Thyroid gland (tissue), 4 donors: ENCODE measurements around the gene CXCL11. TPM values are rescaled to one million over a fixed set of nuclear protein-coding genes. Genes with fewer than 3 reads are reported as not detected.

Source experiments
- DNase-seq, 2 donors: peaks; one replicate each; pipeline ENCODE4 v3.0.0-alpha.2; 2019
- H3K27ac ChIP-seq, 3 donors: fragments of 200-600 bp; sonication (generic); 1 replicate in 2 of 3; 2 replicates in 1 of 3; pipeline ENCODE4 v1.5.1; 2016 to 2019; ENCODE audit warnings: mild to moderate bottlenecking in 1 of 3, moderate library complexity in 1 of 3
- H3K27me3 ChIP-seq: fragments of 200-600 bp; sonication (generic); one replicate; pipeline ENCODE4 v1.5.1; 2019
- H3K36me3 ChIP-seq, 2 donors: fragments of 200-600 bp; sonication (generic); one replicate each; pipeline ENCODE4 v1.5.1; 2016 to 2019
- H3K4me1 ChIP-seq, 2 donors: fragments of 200-600 bp; sonication (generic); one replicate each; pipeline ENCODE4 v1.5.1; 2017 to 2019
- H3K4me3 ChIP-seq, 3 donors: fragments of 200-600 bp; sonication (generic); replicated peaks in 1 of 3; 1 replicate in 2 of 3; 2 replicates in 1 of 3; pipeline ENCODE4 v1.5.1; 2016; ENCODE audit warnings: mild to moderate bottlenecking in 1 of 3
- H3K9me3 ChIP-seq: fragments of 200-600 bp; sonication (generic); one replicate; pipeline ENCODE4 v1.5.1; 2017
- POLR2A ChIP-seq, 2 donors: fragments of 450-650 bp; IDR thresholded peaks; one replicate each; pipeline ENCODE4 v1.6.1; 2017; ENCODE audit warnings: antibody characterized with exemption in 2 of 2, mild to moderate bottlenecking in 2 of 2, moderate library complexity in 1 of 2
- WGBS, 2 donors: methylation state at CpG; one replicate each; pipeline ENCODE4 v1.1.5; 2017; 5-methylcytosine and 5-hydroxymethylcytosine counted together
- intact Hi-C: fragments of 100-400 bp; cut with DNase I; formaldehyde crosslinking; loops from one replicate; pipeline ENCODE4 v1.15.1; 2023
- total RNA-seq, 4 donors: library from RNA; depleted of rRNA; stranded (reverse); fragments of >200 nt; gene quantifications; one replicate each; pipeline ENCODE4 v1.2.3, GENCODE V29; 2016
- TF ChIP-seq, protein P1 (sequence below), 6 experiments: fragments of 200-600 bp in 3 of 6; fragments of 450-650 bp in 3 of 6; sonication (generic) in 3 of 6; IDR thresholded peaks; one replicate each; pipeline ENCODE4 v1.5.1; 2016 to 2019; ENCODE audit warnings: antibody characterized with exemption in 6 of 6, mild to moderate bottlenecking in 2 of 6, inconsistent platforms in 1 of 6, moderate library complexity in 1 of 6

CXCL11 gene
- 1 to 10 TPM in 1 of 4 donors, not detected in 3; 1.3 TPM for total RNA-seq

DNA sequence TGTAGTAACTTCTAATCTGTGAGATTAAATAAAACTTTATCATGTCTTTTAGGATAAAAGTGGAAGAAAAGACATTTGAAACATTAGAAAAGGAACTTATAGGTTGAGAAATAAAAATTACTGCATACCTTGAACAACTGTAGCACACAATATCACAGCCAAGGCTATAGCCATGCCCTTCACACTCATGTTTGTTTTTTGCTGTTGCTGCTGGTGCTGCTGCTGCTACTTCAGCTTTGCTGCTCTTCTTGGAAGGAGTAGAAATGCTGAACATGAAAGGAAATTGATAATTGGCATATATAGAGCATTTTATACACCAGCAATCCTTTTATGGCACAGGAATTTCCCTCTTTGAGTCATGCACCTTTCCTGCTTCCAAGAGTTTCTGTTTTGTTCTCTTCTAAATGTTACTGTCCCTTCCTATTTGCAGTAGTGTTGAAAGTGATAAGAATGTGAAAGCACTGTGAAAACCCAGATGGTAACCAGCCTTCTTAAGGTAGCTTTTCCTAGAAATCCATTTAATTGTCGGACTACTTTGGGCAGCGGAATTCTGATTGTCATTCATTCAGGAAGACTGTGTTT is at the start of gene CXCL11:
TSS of gene CXCL11 (minus strand) at position 272 of the 582 bp plus-strand sequence. CDS start at position 189, 83 bp downstream.
- Histone ChIP-seq H3K36me3 (no peaks in the 10 kb centered on the region), H3K4me3 (no peak within 1 kb of the TSS), H3K9me3 (no peaks in the 10 kb centered on the region), H3K27ac (no peak within 1 kb of the TSS), H3K4me1 (no peaks in the 10 kb centered on the region), H3K27me3 (no peaks in the 10 kb centered on the region)
- WGBS, 2 donors, result 82 to 83% methylated on average over 2 of the region's 2 CpGs
- no peak for TF ChIP-seq POLR2A (IDR thresholded peaks at IDR 0.05)
- TF ChIP-seq, protein P1, sequence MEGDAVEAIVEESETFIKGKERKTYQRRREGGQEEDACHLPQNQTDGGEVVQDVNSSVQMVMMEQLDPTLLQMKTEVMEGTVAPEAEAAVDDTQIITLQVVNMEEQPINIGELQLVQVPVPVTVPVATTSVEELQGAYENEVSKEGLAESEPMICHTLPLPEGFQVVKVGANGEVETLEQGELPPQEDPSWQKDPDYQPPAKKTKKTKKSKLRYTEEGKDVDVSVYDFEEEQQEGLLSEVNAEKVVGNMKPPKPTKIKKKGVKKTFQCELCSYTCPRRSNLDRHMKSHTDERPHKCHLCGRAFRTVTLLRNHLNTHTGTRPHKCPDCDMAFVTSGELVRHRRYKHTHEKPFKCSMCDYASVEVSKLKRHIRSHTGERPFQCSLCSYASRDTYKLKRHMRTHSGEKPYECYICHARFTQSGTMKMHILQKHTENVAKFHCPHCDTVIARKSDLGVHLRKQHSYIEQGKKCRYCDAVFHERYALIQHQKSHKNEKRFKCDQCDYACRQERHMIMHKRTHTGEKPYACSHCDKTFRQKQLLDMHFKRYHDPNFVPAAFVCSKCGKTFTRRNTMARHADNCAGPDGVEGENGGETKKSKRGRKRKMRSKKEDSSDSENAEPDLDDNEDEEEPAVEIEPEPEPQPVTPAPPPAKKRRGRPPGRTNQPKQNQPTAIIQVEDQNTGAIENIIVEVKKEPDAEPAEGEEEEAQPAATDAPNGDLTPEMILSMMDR (IDR thresholded peaks at IDR 0.05), result no peak
- no peak for DNase-seq
- intact Hi-C loops, result no loop called here

DNA sequence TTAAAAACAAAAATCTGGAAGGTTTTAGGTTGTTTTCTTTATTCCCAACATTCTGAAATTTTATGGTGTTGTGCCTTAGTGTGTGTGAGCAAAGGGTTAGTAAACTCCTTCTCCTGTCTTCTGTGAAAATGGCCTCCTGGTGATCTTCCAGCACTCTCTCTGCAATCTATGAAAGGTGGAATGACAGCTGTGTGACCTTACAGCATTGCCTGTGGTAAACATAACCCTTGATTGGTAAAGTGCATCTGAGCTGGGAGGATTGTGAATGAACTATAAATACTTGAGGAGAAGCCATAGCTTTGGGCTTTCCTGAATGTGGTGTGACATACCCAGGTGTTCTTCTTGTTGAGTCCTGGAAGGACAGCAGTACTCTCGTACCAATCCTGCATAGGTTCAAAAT is 48.7 kb upstream of the CXCL11 start:
- intact Hi-C loops, result no loop called here
- Histone ChIP-seq H3K27ac (no peak overlapping the region), H3K27me3 (no peaks in the 10 kb centered on the region), H3K4me3 (no peak overlapping the region), H3K9me3 (no peaks in the 10 kb centered on the region), H3K4me1 (peaks cover 0 to 4% of the 10 kb centered on the region in 2 donors), H3K36me3 (no peaks in the 10 kb centered on the region)
- 90 to 92% methylated on average over 1 of the region's 1 CpG for WGBS, 2 donors
- DNase-seq, result no peak
- TF ChIP-seq POLR2A (IDR thresholded peaks at IDR 0.05), result no peak
- TF ChIP-seq, protein P1 (IDR thresholded peaks at IDR 0.05), result no peak

DNA sequence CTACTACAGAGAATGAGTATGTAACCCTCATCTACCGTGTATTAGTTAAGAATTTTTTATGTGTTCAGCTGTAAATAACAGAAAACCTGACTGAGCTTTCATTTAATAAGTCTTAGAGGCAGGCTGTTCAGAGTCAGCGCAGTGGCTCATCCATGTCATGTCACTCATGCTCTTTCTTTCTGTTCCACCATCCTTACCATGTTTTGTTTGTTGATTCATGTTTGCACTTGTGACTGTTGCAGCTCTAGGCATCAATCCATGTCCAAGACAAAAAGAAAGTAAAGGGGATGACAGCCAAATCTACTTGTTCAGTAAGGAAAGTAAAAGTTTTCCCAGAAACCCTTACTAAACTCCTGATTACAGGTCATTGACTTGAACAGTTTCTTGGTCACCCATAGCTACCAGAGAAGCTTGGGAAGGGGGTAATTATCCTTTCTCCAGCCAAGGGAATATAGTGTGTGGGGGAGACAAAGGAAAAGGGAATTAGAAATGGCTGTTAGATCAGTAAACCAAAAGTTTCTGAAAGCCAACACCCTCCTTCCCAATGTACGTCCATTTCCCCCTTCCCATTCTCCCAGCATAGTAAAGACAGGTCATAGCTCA is 47.6 kb upstream of the CXCL11 start:
- no peaks in the 10 kb centered on the region for H3K36me3 ChIP-seq
- no peak overlapping the region for H3K4me3 ChIP-seq
- no peak for DNase-seq
- intact Hi-C loops, result no loop called here
- H3K4me1 ChIP-seq, result peaks cover 0 to 4% of the 10 kb centered on the region in 2 donors
- no peak overlapping the region for H3K27ac ChIP-seq
- 88 to 90% methylated on average over 3 of the region's 3 CpGs for WGBS, 2 donors
- no peaks in the 10 kb centered on the region for H3K27me3 ChIP-seq
- no peaks in the 10 kb centered on the region for H3K9me3 ChIP-seq
- TF ChIP-seq POLR2A (IDR thresholded peaks at IDR 0.05), result no peak
- TF ChIP-seq, protein P1 (IDR thresholded peaks at IDR 0.05), result no peak

DNA sequence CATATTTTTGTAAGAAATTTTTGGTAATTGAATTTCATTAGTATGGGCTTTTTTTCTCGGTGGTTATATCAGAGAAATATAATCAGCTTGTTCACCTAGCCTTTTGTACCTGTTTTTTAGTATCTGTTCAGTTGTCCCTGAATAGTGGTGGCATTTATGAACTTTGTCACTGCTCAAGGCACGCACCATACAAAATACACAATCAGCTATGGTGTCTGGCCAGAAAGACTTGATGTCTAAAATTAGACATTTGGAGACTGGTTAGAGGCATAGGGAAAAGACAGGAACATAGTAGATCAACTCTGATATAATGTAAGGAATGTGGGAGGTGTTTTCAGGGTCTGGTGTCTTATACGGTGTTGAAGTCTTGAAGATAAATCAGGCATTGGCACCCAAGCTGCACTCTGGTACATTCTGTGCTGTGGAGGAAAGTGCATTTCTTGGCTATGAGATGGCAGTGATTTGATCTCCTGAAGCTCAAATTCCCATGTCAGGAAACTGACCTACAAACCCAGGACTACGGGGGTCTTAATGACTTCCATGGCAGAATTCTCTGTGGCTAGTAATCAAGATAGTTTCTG is 42.3 kb upstream of the CXCL11 start:
- no peaks in the 10 kb centered on the region for H3K36me3 ChIP-seq
- H3K27me3 ChIP-seq, result no peaks in the 10 kb centered on the region
- TF ChIP-seq, protein P1 (IDR thresholded peaks at IDR 0.05), result no peak
- TF ChIP-seq POLR2A (IDR thresholded peaks at IDR 0.05), result no peak
- no peak for DNase-seq
- H3K4me3 ChIP-seq, result no peak overlapping the region
- WGBS, 2 donors, result 61 to 77% methylated on average over 4 of the region's 4 CpGs
- intact Hi-C loops, result no loop called here
- H3K9me3 ChIP-seq, result no peaks in the 10 kb centered on the region
- H3K27ac ChIP-seq, result no peak overlapping the region
- no peaks in the 10 kb centered on the region for H3K4me1 ChIP-seq

DNA sequence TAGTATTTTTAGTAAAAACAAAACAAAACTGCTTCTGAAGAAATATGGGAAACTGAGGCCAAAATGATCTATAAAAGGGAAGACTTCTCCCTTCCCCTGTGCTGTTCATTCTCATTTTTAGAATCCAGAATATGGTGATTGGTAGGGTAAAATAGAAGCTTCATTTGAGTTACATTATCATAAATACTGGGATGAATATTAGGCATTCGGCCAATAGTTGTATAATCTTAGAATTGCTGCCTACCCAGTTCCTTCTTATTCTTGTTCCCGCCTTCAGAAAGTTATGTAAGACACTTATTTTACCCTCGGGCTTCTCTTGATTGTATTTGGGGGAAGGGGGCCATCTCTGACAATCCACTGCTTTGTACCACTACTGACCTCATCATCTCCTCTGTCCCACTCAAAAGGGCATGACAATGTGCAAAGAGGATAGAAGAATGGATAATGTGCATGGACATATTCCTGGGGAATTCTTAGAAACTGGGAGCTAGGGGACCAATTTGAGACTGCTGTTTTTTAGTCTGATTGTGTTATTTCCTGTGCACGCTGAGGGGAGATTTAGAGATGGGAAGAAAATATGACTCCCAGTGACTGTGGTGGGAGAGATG is 39.2 kb upstream of the CXCL11 start:
- no peak overlapping the region for H3K27ac ChIP-seq
- no peak for DNase-seq
- H3K4me3 ChIP-seq, result no peak overlapping the region
- intact Hi-C loops, result no loop called here
- WGBS, 2 donors, result 76 to 78% methylated on average over 4 of the region's 4 CpGs
- no peaks in the 10 kb centered on the region for H3K36me3 ChIP-seq
- H3K9me3 ChIP-seq, result no peaks in the 10 kb centered on the region
- TF ChIP-seq POLR2A (IDR thresholded peaks at IDR 0.05), result no peak
- TF ChIP-seq, protein P1 (IDR thresholded peaks at IDR 0.05), result no peak
- H3K4me1 ChIP-seq, result no peaks in the 10 kb centered on the region
- no peaks in the 10 kb centered on the region for H3K27me3 ChIP-seq
